ENCODE data around the gene KLF2. TPM values are rescaled to one million over a fixed set of nuclear protein-coding genes. Genes with fewer than 3 reads are reported as not detected.
A peak's percentile ranks its signal among the peaks of the same experiment; 100 is the strongest.

KLF2 gene
- total RNA-seq, 1 experiment from 2014 or later, result 2.3 TPM

- peak overlapping the region; percentile 94 for H3K4me3 ChIP-seq
- peaks cover 17% of the 10 kb centered on the region for H3K4me1 ChIP-seq
- H3K9me3 ChIP-seq (replicated peaks), result no peaks in the 10 kb centered on the region
- DNase-seq, result no peak
- H3K36me3 ChIP-seq, result peaks cover 2% of the 10 kb centered on the region; the same call in 1 of the 2 replicates
- no peak overlapping the region for H3K27ac ChIP-seq
- no peaks in the 10 kb centered on the region for H3K27me3 ChIP-seq
Observed at GRCh38 chr19:16325641-16326400, 1.2 kb downstream of the KLF2 start.

- Histone ChIP-seq H3K27ac (no peak overlapping the region), H3K4me1 (peaks cover 12% of the 10 kb centered on the region; the same call in 1 of the 2 replicates), H3K36me3 (peaks cover 2% of the 10 kb centered on the region; the same call in 1 of the 2 replicates), H3K9me3 (replicated peaks) (no peaks in the 10 kb centered on the region), H3K27me3 (no peaks in the 10 kb centered on the region), H3K4me3 (peak overlapping the region; percentile 94)
- DNase-seq, result no peak
Observed at GRCh38 chr19:16326401-16327168, 2.0 kb downstream of the KLF2 start.

GRCh38 chr19:16327169-16327475, 2.5 kb downstream of the KLF2 start:
- Histone ChIP-seq H3K27me3 (no peaks in the 10 kb centered on the region), H3K4me1 (peaks cover 9% of the 10 kb centered on the region; the same call in 1 of the 2 replicates), H3K9me3 (replicated peaks) (no peaks in the 10 kb centered on the region), H3K36me3 (peaks cover 2% of the 10 kb centered on the region; the same call in 1 of the 2 replicates), H3K27ac (no peak overlapping the region), H3K4me3 (no peak overlapping the region)
- DNase-seq, result no peak

GRCh38 chr19:16327501-16327900, 2.9 kb downstream of the KLF2 start:
- Histone ChIP-seq H3K36me3 (peaks cover 2% of the 10 kb centered on the region; the same call in 1 of the 2 replicates), H3K27me3 (no peaks in the 10 kb centered on the region), H3K4me3 (no peak overlapping the region), H3K4me1 (peaks cover 5% of the 10 kb centered on the region; the same call in 1 of the 2 replicates), H3K27ac (no peak overlapping the region), H3K9me3 (replicated peaks) (no peaks in the 10 kb centered on the region)
- DNase-seq, result no peak

GRCh38 chr19:16327911-16328823, 3.5 kb downstream of the KLF2 start:
- DNase-seq, result no peak
- H3K36me3 ChIP-seq, result peaks cover 2% of the 10 kb centered on the region; the same call in 1 of the 2 replicates

GRCh38 chr19:16328824-16329482, 4.3 kb downstream of the KLF2 start:
- DNase-seq, result no peak
- no peak overlapping the region for H3K27ac ChIP-seq
- no peak overlapping the region for H3K4me3 ChIP-seq
- H3K4me1 ChIP-seq, result peaks cover 3% of the 10 kb centered on the region; the same call in 1 of the 2 replicates
- H3K27me3 ChIP-seq, result no peaks in the 10 kb centered on the region
- H3K9me3 ChIP-seq (replicated peaks), result no peaks in the 10 kb centered on the region
- peaks cover 2% of the 10 kb centered on the region; the same call in 1 of the 2 replicates for H3K36me3 ChIP-seq

More at GRCh38 chr19:16327911-16328823, 3.5 kb downstream of the KLF2 start:
- peaks cover 3% of the 10 kb centered on the region; the same call in 1 of the 2 replicates for H3K4me1 ChIP-seq
- H3K4me3 ChIP-seq, result no peak overlapping the region
- no peaks in the 10 kb centered on the region for H3K9me3 ChIP-seq (replicated peaks)
- no peak overlapping the region for H3K27ac ChIP-seq
- H3K27me3 ChIP-seq, result no peaks in the 10 kb centered on the region

GRCh38 chr19:16330368-16330801, 5.8 kb downstream of the KLF2 start:
- H3K27ac ChIP-seq, result no peak overlapping the region
- peak; percentile 42 to 61 for DNase-seq
- H3K27me3 ChIP-seq, result no peaks in the 10 kb centered on the region
- peaks cover 2% of the 10 kb centered on the region; the same call in 1 of the 2 replicates for H3K36me3 ChIP-seq
- H3K9me3 ChIP-seq (replicated peaks), result no peaks in the 10 kb centered on the region
- no peak overlapping the region for H3K4me3 ChIP-seq
- peaks cover 3% of the 10 kb centered on the region; the same call in 1 of the 2 replicates for H3K4me1 ChIP-seq

- DNase-seq, result no peak
- H3K36me3 ChIP-seq, result peaks cover 2% of the 10 kb centered on the region; the same call in 1 of the 2 replicates
- H3K4me1 ChIP-seq, result peaks cover 3% of the 10 kb centered on the region; the same call in 1 of the 2 replicates
- no peak overlapping the region for H3K4me3 ChIP-seq
- H3K27ac ChIP-seq, result no peak overlapping the region
- H3K9me3 ChIP-seq (replicated peaks), result no peaks in the 10 kb centered on the region
- no peaks in the 10 kb centered on the region for H3K27me3 ChIP-seq
Observed at GRCh38 chr19:16330806-16331690, 6.4 kb downstream of the KLF2 start.

GRCh38 chr19:16333001-16333586, 8.5 kb downstream of the KLF2 start:
- DNase-seq, result no peak
- Histone ChIP-seq H3K4me1 (peaks cover 6% of the 10 kb centered on the region), H3K27ac (no peak overlapping the region), H3K36me3 (no peaks in the 10 kb centered on the region; the same call in 1 of the 2 replicates), H3K27me3 (no peaks in the 10 kb centered on the region), H3K4me3 (no peak overlapping the region), H3K9me3 (replicated peaks) (no peaks in the 10 kb centered on the region)

GRCh38 chr19:16334411-16334810, 9.8 kb downstream of the KLF2 start:
- no peak overlapping the region for H3K4me3 ChIP-seq
- H3K9me3 ChIP-seq (replicated peaks), result no peaks in the 10 kb centered on the region
- no peak for DNase-seq
- no peak overlapping the region for H3K27ac ChIP-seq
- H3K27me3 ChIP-seq, result no peaks in the 10 kb centered on the region
- peaks cover 19% of the 10 kb centered on the region for H3K4me1 ChIP-seq
- H3K36me3 ChIP-seq, result no peaks in the 10 kb centered on the region

- Histone ChIP-seq H3K4me3 (no peak overlapping the region), H3K27me3 (no peaks in the 10 kb centered on the region), H3K9me3 (replicated peaks) (no peaks in the 10 kb centered on the region), H3K27ac (no peak overlapping the region), H3K36me3 (no peaks in the 10 kb centered on the region), H3K4me1 (peaks cover 24% of the 10 kb centered on the region)
- DNase-seq, result no peak
Observed at GRCh38 chr19:16335226-16335625, 10.6 kb downstream of the KLF2 start.

- DNase-seq, result no peak
Observed at GRCh38 chr19:16336571-16336970, 11.9 kb downstream of the KLF2 start.

More at GRCh38 chr19:16336571-16336970, 11.9 kb downstream of the KLF2 start:
- Histone ChIP-seq H3K4me3 (no peak overlapping the region), H3K27ac (no peak overlapping the region), H3K36me3 (no peaks in the 10 kb centered on the region), H3K4me1 (peaks cover 22% of the 10 kb centered on the region), H3K27me3 (no peaks in the 10 kb centered on the region), H3K9me3 (replicated peaks) (no peaks in the 10 kb centered on the region)

Measured in SJCRH30 (cell line).